Right atrium auricular region (tissue), 2 donors: ENCODE results near the gene NRG2. TPM values are rescaled to one million over a fixed set of nuclear protein-coding genes. Genes with fewer than 3 reads are reported as not detected.

Experiments used
- DNase-seq: peaks from one replicate; pipeline ENCODE4 v3.0.0-alpha.2; 2019; ENCODE audit warnings: low spot score
- H3K27ac ChIP-seq, 2 donors: fragments of 200-600 bp; sonication (generic); 1 replicate in 1 of 2; 2 replicates in 1 of 2; pipeline ENCODE4 v1.5.1; 2016 to 2019
- H3K27me3 ChIP-seq, 2 donors: fragments of 200-600 bp; sonication (generic); one replicate each; pipeline versions ENCODE4 v1.5.1 to v1.6.0; 2017 to 2019
- H3K36me3 ChIP-seq: fragments of 200-600 bp; sonication (generic); one replicate; pipeline ENCODE4 v1.5.1; 2016
- H3K4me1 ChIP-seq, 2 donors: fragments of 200-600 bp; sonication (generic); one replicate each; pipeline versions ENCODE4 v1.5.1 to v1.6.0; 2017 to 2019
- H3K4me3 ChIP-seq, 2 donors: fragments of 200-600 bp; sonication (generic); 1 replicate in 1 of 2; 2 replicates in 1 of 2; pipeline ENCODE4 v1.5.1; 2017 to 2019; ENCODE audit warnings: mild to moderate bottlenecking in 1 of 2, moderate library complexity in 1 of 2
- H3K9me3 ChIP-seq, 2 donors: fragments of 200-600 bp; sonication (generic); one replicate each; pipeline ENCODE4 v1.5.1; 2019
- total RNA-seq, 2 donors: library from RNA; depleted of rRNA; stranded (reverse); fragments of >200 nt; gene quantifications; one replicate each; pipeline ENCODE4 v1.1.0, GENCODE V29; 2016
- TF ChIP-seq, protein P1 (sequence below), 2 donors: fragments of 200-600 bp; sonication (generic); IDR thresholded peaks; one replicate each; pipeline ENCODE4 v1.5.1; 2019; ENCODE audit warnings: antibody characterized with exemption in 2 of 2

NRG2 gene
- total RNA-seq, 2 donors from 2014 or later: 1.8 to 1.9 TPM

DNA sequence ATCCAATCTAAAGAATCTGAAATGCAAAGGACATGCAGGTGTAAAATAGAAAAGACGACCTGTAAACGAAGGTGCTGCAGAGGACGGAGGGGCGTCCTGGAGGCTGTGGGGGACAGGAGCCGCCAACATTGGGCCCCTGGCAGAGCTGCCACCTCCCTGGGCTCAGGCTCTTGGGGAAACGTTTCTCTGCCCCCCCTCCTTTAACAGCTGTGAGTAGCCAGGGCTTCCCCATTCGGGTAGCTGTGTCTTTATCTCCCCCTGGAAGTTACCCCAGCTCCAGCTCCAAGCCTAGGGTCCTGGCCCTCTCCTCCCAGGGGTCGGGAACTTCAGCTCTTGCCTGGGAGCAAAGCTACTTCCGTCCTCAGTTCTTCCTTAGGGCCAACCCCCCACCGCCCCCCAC is 196.0 kb downstream of the NRG2 start:
- Histone ChIP-seq H3K36me3 (no peaks in the 10 kb centered on the region), H3K27me3 (no peaks in the 10 kb centered on the region), H3K9me3 (no peaks in the 10 kb centered on the region), H3K4me1 (peaks cover 0 to 17% of the 10 kb centered on the region in 2 donors), H3K27ac (no peak overlapping the region), H3K4me3 (no peak overlapping the region)
- no peak for DNase-seq
- TF ChIP-seq, protein P1, sequence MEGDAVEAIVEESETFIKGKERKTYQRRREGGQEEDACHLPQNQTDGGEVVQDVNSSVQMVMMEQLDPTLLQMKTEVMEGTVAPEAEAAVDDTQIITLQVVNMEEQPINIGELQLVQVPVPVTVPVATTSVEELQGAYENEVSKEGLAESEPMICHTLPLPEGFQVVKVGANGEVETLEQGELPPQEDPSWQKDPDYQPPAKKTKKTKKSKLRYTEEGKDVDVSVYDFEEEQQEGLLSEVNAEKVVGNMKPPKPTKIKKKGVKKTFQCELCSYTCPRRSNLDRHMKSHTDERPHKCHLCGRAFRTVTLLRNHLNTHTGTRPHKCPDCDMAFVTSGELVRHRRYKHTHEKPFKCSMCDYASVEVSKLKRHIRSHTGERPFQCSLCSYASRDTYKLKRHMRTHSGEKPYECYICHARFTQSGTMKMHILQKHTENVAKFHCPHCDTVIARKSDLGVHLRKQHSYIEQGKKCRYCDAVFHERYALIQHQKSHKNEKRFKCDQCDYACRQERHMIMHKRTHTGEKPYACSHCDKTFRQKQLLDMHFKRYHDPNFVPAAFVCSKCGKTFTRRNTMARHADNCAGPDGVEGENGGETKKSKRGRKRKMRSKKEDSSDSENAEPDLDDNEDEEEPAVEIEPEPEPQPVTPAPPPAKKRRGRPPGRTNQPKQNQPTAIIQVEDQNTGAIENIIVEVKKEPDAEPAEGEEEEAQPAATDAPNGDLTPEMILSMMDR (IDR thresholded peaks at IDR 0.05): no peak

DNA sequence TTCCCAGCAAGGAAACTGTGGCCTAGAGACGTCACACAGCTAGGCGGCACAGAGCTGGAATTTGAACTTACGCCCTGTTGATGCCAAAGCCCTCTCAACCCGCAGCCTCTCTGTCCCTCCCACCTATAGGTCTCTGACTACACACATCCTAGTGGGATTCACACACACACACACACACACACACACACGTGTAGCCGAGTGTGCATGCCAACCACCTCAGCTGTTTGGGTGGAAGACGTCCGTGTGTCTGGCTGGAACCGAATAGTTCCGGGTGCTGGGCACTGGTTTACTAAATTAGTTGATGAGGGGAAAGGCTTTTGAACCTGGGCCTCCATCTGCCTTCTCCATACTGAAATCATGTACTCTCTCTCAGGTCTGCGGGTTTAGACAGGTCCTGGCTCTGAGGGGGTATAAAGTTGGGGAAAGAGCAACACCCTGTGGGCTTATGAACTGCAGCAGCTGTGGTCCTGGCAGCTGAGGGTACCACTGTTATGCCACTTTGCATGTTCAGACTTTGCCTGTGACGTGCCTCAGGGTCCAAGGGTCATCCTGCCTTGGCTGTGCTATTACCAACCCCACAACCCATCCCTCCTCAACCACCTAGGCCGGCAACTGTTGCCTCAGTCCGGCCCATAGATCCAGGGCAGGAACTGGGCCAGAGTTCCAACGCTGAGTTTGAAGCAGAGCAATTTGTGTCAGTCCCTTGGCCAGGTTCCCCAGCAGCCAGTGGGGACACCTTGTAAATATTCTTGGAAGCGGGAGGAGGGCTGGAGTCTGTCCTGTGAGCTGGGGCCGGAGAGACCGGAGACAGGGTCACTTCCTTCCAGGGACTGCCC is 197.0 kb downstream of the NRG2 start:
- no peak overlapping the region for H3K27ac ChIP-seq
- DNase-seq: no peak
- no peaks in the 10 kb centered on the region for H3K27me3 ChIP-seq
- peaks cover 0 to 17% of the 10 kb centered on the region in 2 donors for H3K4me1 ChIP-seq
- H3K9me3 ChIP-seq: no peaks in the 10 kb centered on the region
- no peaks in the 10 kb centered on the region for H3K36me3 ChIP-seq
- TF ChIP-seq, protein P1 (IDR thresholded peaks at IDR 0.05): no peak
- no peak overlapping the region for H3K4me3 ChIP-seq

DNA sequence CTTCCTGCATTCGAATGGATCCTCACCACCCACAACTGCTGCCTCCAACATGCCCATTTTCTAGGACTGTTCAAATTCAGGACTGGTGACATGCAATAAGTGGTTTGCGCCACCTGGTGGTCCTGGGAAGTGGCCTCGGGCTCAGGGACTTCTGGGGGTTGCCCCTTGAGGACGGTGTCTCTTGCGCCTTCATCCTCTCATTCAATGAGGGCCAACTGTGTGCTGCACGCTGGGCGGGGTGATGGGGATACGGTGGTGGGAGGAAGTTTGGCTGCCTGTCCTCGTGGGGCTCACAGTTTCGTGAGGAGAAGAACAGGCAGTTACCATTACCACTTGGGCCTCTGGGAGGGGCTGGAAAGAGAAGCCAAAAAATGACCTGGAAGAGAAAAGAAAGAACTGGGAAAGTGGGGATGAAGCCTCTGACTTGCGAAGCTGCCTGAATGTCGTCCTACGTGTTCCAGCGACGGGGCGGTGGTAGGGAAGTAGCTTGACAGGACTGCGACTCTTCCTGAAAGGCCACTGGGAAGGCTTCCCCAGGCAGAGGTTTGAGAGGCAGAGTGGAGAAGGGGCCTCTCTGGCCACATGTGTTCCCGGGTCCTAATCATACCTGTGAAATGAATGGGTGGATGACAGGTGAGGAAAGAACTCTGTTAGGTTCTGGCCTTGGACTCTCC is 198.5 kb downstream of the NRG2 start:
- Histone ChIP-seq H3K36me3 (no peaks in the 10 kb centered on the region), H3K4me1 (peaks cover 0 to 17% of the 10 kb centered on the region in 2 donors), H3K27ac (no peak overlapping the region), H3K4me3 (no peak overlapping the region), H3K9me3 (no peaks in the 10 kb centered on the region), H3K27me3 (no peaks in the 10 kb centered on the region)
- TF ChIP-seq, protein P1 (IDR thresholded peaks at IDR 0.05): peak; percentile 65 to 79
- peak; percentile 73 for DNase-seq

DNA sequence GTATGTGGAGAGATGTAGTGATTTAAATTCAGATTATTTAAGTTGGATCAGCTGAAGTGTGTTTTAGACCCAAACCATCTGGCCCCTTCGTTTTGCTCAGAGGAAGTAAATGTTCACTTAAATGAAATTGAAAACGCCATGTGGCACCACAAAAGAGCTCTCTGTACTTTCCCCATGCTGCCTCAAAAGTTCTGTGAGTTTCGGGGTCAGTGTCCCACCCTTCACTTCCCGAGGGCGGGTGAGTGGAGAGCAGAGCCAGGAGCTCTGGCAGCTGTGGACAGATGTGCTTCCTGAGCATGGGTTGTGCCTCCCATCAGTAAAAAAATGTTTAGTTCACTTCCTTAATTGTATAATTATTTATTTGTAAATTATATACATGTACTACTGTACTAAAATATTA is 199.1 kb downstream of the NRG2 start:
- no peak for DNase-seq
- TF ChIP-seq, protein P1 (IDR thresholded peaks at IDR 0.05): no peak
- Histone ChIP-seq H3K27ac (no peak overlapping the region), H3K27me3 (no peaks in the 10 kb centered on the region), H3K9me3 (no peaks in the 10 kb centered on the region), H3K36me3 (no peaks in the 10 kb centered on the region), H3K4me3 (no peak overlapping the region), H3K4me1 (peaks cover 0 to 16% of the 10 kb centered on the region in 2 donors)

DNA sequence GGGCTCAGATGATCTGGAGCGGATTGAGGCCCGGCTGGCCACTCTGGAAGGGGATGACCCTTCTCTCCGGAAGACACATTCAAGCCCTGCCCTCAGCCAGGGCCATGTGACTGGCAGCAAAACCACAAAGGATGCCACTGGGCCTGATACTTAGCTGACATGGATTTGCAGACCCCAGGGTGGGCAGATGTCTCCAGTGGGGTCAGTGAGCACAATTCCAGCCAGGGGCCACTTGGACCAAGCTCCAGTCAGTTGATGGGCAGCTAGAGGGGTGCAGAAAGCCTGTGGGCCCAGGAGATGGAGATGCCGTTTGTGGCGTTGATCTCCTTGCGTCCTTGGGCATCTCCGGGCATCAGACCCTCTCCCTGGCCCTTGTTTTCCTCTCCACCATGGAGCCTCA is 200.8 kb downstream of the NRG2 start:
- TF ChIP-seq, protein P1 (IDR thresholded peaks at IDR 0.05): no peak
- H3K27ac ChIP-seq: no peak overlapping the region
- DNase-seq: no peak

More for the DNA sequence above, 200.8 kb downstream of the NRG2 start:
- no peak overlapping the region for H3K4me3 ChIP-seq
- no peaks in the 10 kb centered on the region for H3K9me3 ChIP-seq
- H3K27me3 ChIP-seq: no peaks in the 10 kb centered on the region
- peaks cover 0 to 4% of the 10 kb centered on the region in 2 donors for H3K4me1 ChIP-seq
- H3K36me3 ChIP-seq: no peaks in the 10 kb centered on the region
